GM21619 (cell line): Measurements from ENCODE around the gene IGFLR1.

Source experiments
- ATAC-seq: cut with Tn5 transposase; IDR thresholded peaks from one replicate; pipeline ENCODE4 v1.9.1; 2021; ENCODE audit not compliant: unreplicated experiment

Gene IGFLR1

GRCh38 chr19:35756377-35757230 lies 14.4 kb upstream of the IGFLR1 start, which contains the start of gene HSPB6:
Gene HSPB6, minus strand, starts transcription at chr19:35757029. Its CDS starts 21 bp downstream, at chr19:35757008.
- ATAC-seq, result no peak

- ATAC-seq, result no peak
Measured at GRCh38 chr19:35755550-35756376, 13.5 kb upstream of the IGFLR1 start.

GRCh38 chr19:35755131-35755549 lies 12.9 kb upstream of the IGFLR1 start:
- no peak for ATAC-seq

- no peak for ATAC-seq
Measured at GRCh38 chr19:35754370-35755130, 12.3 kb upstream of the IGFLR1 start.

- ATAC-seq, result no peak
Measured at GRCh38 chr19:35753634-35754369, 11.6 kb upstream of the IGFLR1 start.

- ATAC-seq, result no peak
Measured at GRCh38 chr19:35752746-35753350, 10.6 kb upstream of the IGFLR1 start.

GRCh38 chr19:35751839-35752745 lies 9.8 kb upstream of the IGFLR1 start:
- ATAC-seq, result no peak

GRCh38 chr19:35750167-35750566 lies 7.9 kb upstream of the IGFLR1 start:
- no peak for ATAC-seq

GRCh38 chr19:35748106-35749020 lies 6.1 kb upstream of the IGFLR1 start, which contains the start of gene LIN37:
Gene LIN37, plus strand, starts transcription at chr19:35748576. Its CDS starts 149 bp downstream, at chr19:35748725.
- ATAC-seq, result peak; percentile 65

- no peak for ATAC-seq
Measured at GRCh38 chr19:35746531-35746930, 4.3 kb upstream of the IGFLR1 start.

GRCh38 chr19:35746087-35746462 lies 3.8 kb upstream of the IGFLR1 start:
- no peak for ATAC-seq

- ATAC-seq, result peak; percentile 38
Measured at GRCh38 chr19:35745328-35746086, 3.3 kb upstream of the IGFLR1 start, which contains the start of the genes PSENEN and U2AF1L4. Gene PSENEN, plus strand, starts transcription at chr19:35745651. Its CDS starts 280 bp downstream, at chr19:35745931. Gene U2AF1L4, minus strand, starts transcription at chr19:35745418. Its CDS starts 27 bp downstream, at chr19:35745391.

- peak; percentile 31 for ATAC-seq
Measured at GRCh38 chr19:35744430-35745327, 2.4 kb upstream of the IGFLR1 start.

- ATAC-seq, result no peak
Measured at GRCh38 chr19:35743640-35744429, 1.6 kb upstream of the IGFLR1 start.

- ATAC-seq, result no peak
Measured at GRCh38 chr19:35741203-35741515, 1.1 kb downstream of the IGFLR1 start.
